ENCODE measurements around the gene SMIM1. TPM values are rescaled to one million over a fixed set of nuclear protein-coding genes. Genes with fewer than 3 reads are reported as not detected.

SMIM1 gene
- total and polyA plus RNA-seq, 9 of the 15 experiments (the other 6 are each of a cell fraction or from before 2014, with no cell fraction given) = 2.3 to 125 (median 24.3) TPM

- TF ChIP-seq ZNF318 (IDR thresholded peaks at IDR 0.05; ENCODE audit: borderline replicate concordance in 1 of 2, low read depth in 1 of 2) = no peak
- 0 out of 2 replicates have a peak, but pooled peaks have one; percentile 44 for TF ChIP-seq ETV5 (CRISPR knock-in tag; IDR thresholded peaks at IDR 0.05; ENCODE audit: low read depth)
- no peak for TF ChIP-seq ZNF184 (CRISPR knock-in tag; IDR thresholded peaks at IDR 0.05)
- TF ChIP-seq SMC3 (conservative IDR thresholded peaks at IDR 0.05; ENCODE audit: insufficient read depth, low read depth, low read length) = no peak
- TF ChIP-seq MIER1 (IDR thresholded peaks at IDR 0.05; ENCODE audit: low read depth) = no peak
- TF ChIP-seq CBFB (CRISPR knock-in tag; IDR thresholded peaks at IDR 0.05) = no peak
- 0 out of 2 replicates have a peak, but pooled peaks have one; percentile 15 for TF ChIP-seq ZBTB2 (IDR thresholded peaks at IDR 0.05)
- 0 out of 2 replicates have a peak, but pooled peaks have one; percentile 16 for TF ChIP-seq TRIM28 (IDR thresholded peaks at IDR 0.05)
Measured at GRCh38 chr1:3803905-3804626, 31.5 kb downstream of the SMIM1 start (continued).
